Measurements from ENCODE around the gene ZNF57.

DNA sequence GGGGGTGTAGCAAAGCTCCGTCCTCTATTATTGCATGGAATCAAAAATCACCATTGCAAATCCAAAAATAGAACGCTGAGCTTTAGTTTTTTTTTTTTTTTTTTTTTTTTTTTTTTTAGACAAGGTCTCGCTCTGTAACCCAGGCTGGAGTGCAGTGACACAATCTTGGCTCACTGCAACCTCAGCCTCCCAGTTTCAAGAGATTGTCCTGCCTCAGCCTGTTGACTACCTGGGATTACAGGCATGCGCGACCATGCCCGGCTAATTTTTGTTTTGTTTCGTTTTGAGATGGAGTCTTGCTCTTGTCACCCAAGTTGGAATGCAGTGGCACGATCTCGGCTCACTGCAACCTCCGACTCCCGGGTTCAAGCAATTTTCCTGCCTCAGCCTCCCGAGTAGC lies 59.4 kb downstream of the ZNF57 start:
- TF ChIP-seq, protein P1, sequence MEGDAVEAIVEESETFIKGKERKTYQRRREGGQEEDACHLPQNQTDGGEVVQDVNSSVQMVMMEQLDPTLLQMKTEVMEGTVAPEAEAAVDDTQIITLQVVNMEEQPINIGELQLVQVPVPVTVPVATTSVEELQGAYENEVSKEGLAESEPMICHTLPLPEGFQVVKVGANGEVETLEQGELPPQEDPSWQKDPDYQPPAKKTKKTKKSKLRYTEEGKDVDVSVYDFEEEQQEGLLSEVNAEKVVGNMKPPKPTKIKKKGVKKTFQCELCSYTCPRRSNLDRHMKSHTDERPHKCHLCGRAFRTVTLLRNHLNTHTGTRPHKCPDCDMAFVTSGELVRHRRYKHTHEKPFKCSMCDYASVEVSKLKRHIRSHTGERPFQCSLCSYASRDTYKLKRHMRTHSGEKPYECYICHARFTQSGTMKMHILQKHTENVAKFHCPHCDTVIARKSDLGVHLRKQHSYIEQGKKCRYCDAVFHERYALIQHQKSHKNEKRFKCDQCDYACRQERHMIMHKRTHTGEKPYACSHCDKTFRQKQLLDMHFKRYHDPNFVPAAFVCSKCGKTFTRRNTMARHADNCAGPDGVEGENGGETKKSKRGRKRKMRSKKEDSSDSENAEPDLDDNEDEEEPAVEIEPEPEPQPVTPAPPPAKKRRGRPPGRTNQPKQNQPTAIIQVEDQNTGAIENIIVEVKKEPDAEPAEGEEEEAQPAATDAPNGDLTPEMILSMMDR (IDR thresholded peaks at IDR 0.05; ENCODE audit: low read length) = no peak
- TF ChIP-seq EZH2 (IDR thresholded peaks at IDR 0.05; ENCODE audit: borderline replicate concordance, low read length) = no peak

Data from OCI-LY1 (cell line).